Suprapubic skin (tissue), 4 donors: Measurements from ENCODE around the gene GPC5. TPM values are rescaled to one million over a fixed set of nuclear protein-coding genes. Genes with fewer than 3 reads are reported as not detected.

Experiments
- DNase-seq, 2 donors: peaks; one replicate each; pipeline ENCODE4 v3.0.0-alpha.2; 2019; ENCODE audit warnings: low spot score in 2 of 2
- H3K27ac ChIP-seq: fragments of 200-600 bp; sonication (generic); one replicate; pipeline ENCODE4 v1.5.1; 2019
- H3K27me3 ChIP-seq: fragments of 200-600 bp; sonication (generic); one replicate; pipeline ENCODE4 v1.5.1; 2019
- H3K36me3 ChIP-seq: fragments of 200-600 bp; sonication (generic); one replicate; pipeline ENCODE4 v1.5.1; 2019
- H3K4me1 ChIP-seq: fragments of 200-600 bp; sonication (generic); one replicate; pipeline ENCODE4 v1.5.1; 2019
- H3K4me3 ChIP-seq: fragments of 200-600 bp; sonication (generic); one replicate; pipeline ENCODE4 v1.5.1; 2019; ENCODE audit warnings: mild to moderate bottlenecking
- H3K9me3 ChIP-seq: fragments of 200-600 bp; sonication (generic); one replicate; pipeline ENCODE4 v1.5.1; 2019
- EP300 ChIP-seq: sonication (generic); formaldehyde crosslinking; IDR thresholded peaks from one replicate; pipeline ENCODE4 v1.6.1; 2017; ENCODE audit warnings: antibody characterized with exemption
- POLR2A ChIP-seq, 2 donors: fragments of 450-650 bp; IDR thresholded peaks; one replicate each; pipeline ENCODE4 v1.6.1; 2017; ENCODE audit warnings: antibody characterized with exemption in 2 of 2, mild to moderate bottlenecking in 2 of 2, moderate library complexity in 2 of 2
- POLR2AphosphoS5 ChIP-seq, 3 donors: sonication (generic); formaldehyde crosslinking; IDR thresholded peaks; one replicate each; pipeline ENCODE4 v1.6.1; 2017; ENCODE audit warnings: antibody characterized with exemption in 3 of 3
- WGBS: methylation state at CpG from one replicate; pipeline ENCODE4 v1.1.5; 2018; 5-methylcytosine and 5-hydroxymethylcytosine counted together
- total RNA-seq, 4 donors: library from RNA; depleted of rRNA; stranded (reverse); fragments of >200 nt; gene quantifications; one replicate each; pipeline ENCODE4 v1.1.0, GENCODE V29; 2016
- TF ChIP-seq, protein P1 (sequence below), 2 donors: fragments of 200-600 bp in 1 of 2; fragments of 450-650 bp in 1 of 2; sonication (generic) in 1 of 2; IDR thresholded peaks; one replicate each; pipeline ENCODE4 v1.5.1; 2016 to 2019; ENCODE audit warnings: antibody characterized with exemption in 2 of 2, mild to moderate bottlenecking in 1 of 2, moderate library complexity in 1 of 2

Gene GPC5
- total RNA-seq, 4 donors from 2014 or later = 0.55 TPM; not detected in 3

DNA sequence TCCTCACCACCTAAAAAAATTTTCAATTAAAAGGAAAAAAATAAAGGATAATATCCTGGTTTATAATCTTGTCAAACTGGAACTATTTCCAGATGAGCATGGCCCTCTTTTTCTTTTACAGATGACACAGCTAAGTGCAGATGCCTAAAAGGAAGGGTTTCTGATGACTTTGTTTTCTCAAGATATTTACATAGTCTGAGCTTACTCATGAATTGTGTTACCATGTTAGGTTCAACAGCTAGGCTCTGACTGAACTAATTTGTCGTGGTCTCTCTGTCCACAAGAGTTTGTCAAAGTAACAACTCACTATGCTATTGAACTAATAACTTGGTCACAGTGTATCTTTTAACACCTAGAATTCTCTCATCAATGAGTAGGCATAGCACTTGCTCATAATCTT, 780.8 kb downstream of the GPC5 start:
- Histone ChIP-seq H3K27me3 (no peaks in the 10 kb centered on the region), H3K9me3 (no peaks in the 10 kb centered on the region), H3K36me3 (no peaks in the 10 kb centered on the region), H3K27ac (no peak overlapping the region), H3K4me1 (no peaks in the 10 kb centered on the region), H3K4me3 (no peak overlapping the region)
- no peak for DNase-seq
- 89% methylated on average over 1 of the region's 1 CpG for WGBS
- TF ChIP-seq POLR2AphosphoS5 (IDR thresholded peaks at IDR 0.05) = no peak
- TF ChIP-seq POLR2A (IDR thresholded peaks at IDR 0.05) = no peak
- TF ChIP-seq, protein P1, sequence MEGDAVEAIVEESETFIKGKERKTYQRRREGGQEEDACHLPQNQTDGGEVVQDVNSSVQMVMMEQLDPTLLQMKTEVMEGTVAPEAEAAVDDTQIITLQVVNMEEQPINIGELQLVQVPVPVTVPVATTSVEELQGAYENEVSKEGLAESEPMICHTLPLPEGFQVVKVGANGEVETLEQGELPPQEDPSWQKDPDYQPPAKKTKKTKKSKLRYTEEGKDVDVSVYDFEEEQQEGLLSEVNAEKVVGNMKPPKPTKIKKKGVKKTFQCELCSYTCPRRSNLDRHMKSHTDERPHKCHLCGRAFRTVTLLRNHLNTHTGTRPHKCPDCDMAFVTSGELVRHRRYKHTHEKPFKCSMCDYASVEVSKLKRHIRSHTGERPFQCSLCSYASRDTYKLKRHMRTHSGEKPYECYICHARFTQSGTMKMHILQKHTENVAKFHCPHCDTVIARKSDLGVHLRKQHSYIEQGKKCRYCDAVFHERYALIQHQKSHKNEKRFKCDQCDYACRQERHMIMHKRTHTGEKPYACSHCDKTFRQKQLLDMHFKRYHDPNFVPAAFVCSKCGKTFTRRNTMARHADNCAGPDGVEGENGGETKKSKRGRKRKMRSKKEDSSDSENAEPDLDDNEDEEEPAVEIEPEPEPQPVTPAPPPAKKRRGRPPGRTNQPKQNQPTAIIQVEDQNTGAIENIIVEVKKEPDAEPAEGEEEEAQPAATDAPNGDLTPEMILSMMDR (IDR thresholded peaks at IDR 0.05) = no peak
- TF ChIP-seq EP300 = no peak

GRCh38 chr13:92187378-92187989, 789.1 kb downstream of the GPC5 start:
- H3K9me3 ChIP-seq = no peaks in the 10 kb centered on the region
- TF ChIP-seq, protein P1 (IDR thresholded peaks at IDR 0.05) = peak; percentile 52 to 73
- no peak for TF ChIP-seq POLR2A (IDR thresholded peaks at IDR 0.05)
- no peaks in the 10 kb centered on the region for H3K4me1 ChIP-seq
- H3K27ac ChIP-seq = no peak overlapping the region
- DNase-seq = no peak
- no peaks in the 10 kb centered on the region for H3K36me3 ChIP-seq
- 0% methylated on average over 1 of the region's 1 CpG for WGBS
- H3K4me3 ChIP-seq = no peak overlapping the region
- no peaks in the 10 kb centered on the region for H3K27me3 ChIP-seq

- DNase-seq = no peak
- TF ChIP-seq, protein P1 (IDR thresholded peaks at IDR 0.05) = no peak
- TF ChIP-seq POLR2AphosphoS5 (IDR thresholded peaks at IDR 0.05) (no peak), EP300 (no peak), POLR2A (IDR thresholded peaks at IDR 0.05) (no peak)
Observed at GRCh38 chr13:92188574-92188973, 790.2 kb downstream of the GPC5 start.

GRCh38 chr13:92196591-92197256, 798.3 kb downstream of the GPC5 start:
- no peaks in the 10 kb centered on the region for H3K27me3 ChIP-seq
- no peak overlapping the region for H3K4me3 ChIP-seq
- H3K27ac ChIP-seq = no peak overlapping the region
- no peaks in the 10 kb centered on the region for H3K36me3 ChIP-seq
- no peaks in the 10 kb centered on the region for H3K4me1 ChIP-seq
- DNase-seq = no peak
- H3K9me3 ChIP-seq = no peaks in the 10 kb centered on the region
- TF ChIP-seq EP300 = no peak
- 83% methylated on average over 11 of the region's 11 CpGs for WGBS

More at GRCh38 chr13:92188574-92188973, 790.2 kb downstream of the GPC5 start:
- WGBS = 88% methylated on average over 2 of the region's 2 CpGs
- H3K27me3 ChIP-seq = no peaks in the 10 kb centered on the region
- H3K27ac ChIP-seq = no peak overlapping the region
- H3K4me1 ChIP-seq = no peaks in the 10 kb centered on the region
- H3K36me3 ChIP-seq = no peaks in the 10 kb centered on the region
- no peaks in the 10 kb centered on the region for H3K9me3 ChIP-seq
- H3K4me3 ChIP-seq = no peak overlapping the region

DNA sequence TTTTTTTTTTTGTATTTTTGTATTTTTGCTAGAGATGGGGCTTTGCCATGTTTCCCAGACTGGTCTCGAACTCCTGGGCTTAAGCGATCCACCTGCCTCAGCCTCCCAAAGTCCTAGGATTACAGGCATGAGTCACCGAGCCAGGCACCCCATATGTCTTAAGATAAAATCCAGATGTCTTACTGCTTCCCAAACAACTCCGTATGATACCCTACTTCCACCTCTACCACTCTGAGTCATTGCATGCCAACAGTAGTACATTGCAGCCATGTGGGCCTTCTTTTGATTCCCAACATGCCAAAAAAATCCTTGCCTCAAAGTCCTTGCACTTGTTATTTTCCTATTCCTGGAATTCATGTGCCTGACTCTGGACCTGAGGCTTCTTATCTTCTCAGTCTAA, 799.2 kb downstream of the GPC5 start:
- Histone ChIP-seq H3K36me3 (no peaks in the 10 kb centered on the region), H3K4me1 (no peaks in the 10 kb centered on the region), H3K4me3 (no peak overlapping the region), H3K9me3 (no peaks in the 10 kb centered on the region), H3K27me3 (no peaks in the 10 kb centered on the region), H3K27ac (no peak overlapping the region)
- no peak for DNase-seq
- no peak for TF ChIP-seq POLR2AphosphoS5 (IDR thresholded peaks at IDR 0.05)
- TF ChIP-seq, protein P1 (IDR thresholded peaks at IDR 0.05) = no peak
- 76% methylated on average over 4 of the region's 4 CpGs for WGBS
